Smooth muscle cell (in vitro differentiated cells): ENCODE measurements around the gene UBE2F. TPM values are rescaled to one million over a fixed set of nuclear protein-coding genes. Genes with fewer than 3 reads are reported as not detected.
A peak's percentile ranks its signal among the peaks of the same experiment; 100 is the strongest.

ENCODE experiments used
- DNase-seq: peaks from one replicate; lab custom pipeline; 2025; ENCODE audit not compliant: unreplicated experiment; lab: John Stamatoyannopoulos, UW
- H2AFZ ChIP-seq: fragments of 200-600 bp; sonication (generic); 2 replicates; pipeline ENCODE4 v1.6.0; 2016; ENCODE audit warnings: antibody characterized with exemption, low read depth, mild to moderate bottlenecking
- H3F3A ChIP-seq: fragments of 200-600 bp; sonication (generic); 2 replicates; pipeline ENCODE4 v1.6.0; 2017; ENCODE audit warnings: antibody characterized with exemption, low read depth
- H3K27ac ChIP-seq: fragments of 200-600 bp; sonication (generic); 2 replicates; pipeline ENCODE4 v1.5.1; 2016; ENCODE audit warnings: low read depth, mild to moderate bottlenecking
- H3K27me3 ChIP-seq: fragments of 200-600 bp; sonication (generic); 2 replicates; pipeline ENCODE4 v1.6.1; 2016; ENCODE audit warnings: low read depth, mild to moderate bottlenecking
- H3K36me3 ChIP-seq: fragments of 200-600 bp; sonication (generic); 2 replicates; pipeline ENCODE4 v1.5.1; 2016; ENCODE audit warnings: low read depth
- H3K4me1 ChIP-seq: fragments of 200-600 bp; sonication (generic); 2 replicates; pipeline ENCODE4 v1.5.1; 2016; ENCODE audit warnings: low read depth
- H3K4me2 ChIP-seq: fragments of 200-600 bp; sonication (generic); 2 replicates; pipeline ENCODE4 v1.6.0; 2016; ENCODE audit warnings: mild to moderate bottlenecking
- H3K4me3 ChIP-seq: fragments of 200-600 bp; sonication (generic); 2 replicates; pipeline ENCODE4 v1.5.1; 2016; ENCODE audit warnings: mild to moderate bottlenecking
- H3K79me2 ChIP-seq: fragments of 200-600 bp; sonication (generic); 2 replicates; pipeline ENCODE4 v1.6.0; 2016; ENCODE audit warnings: low read depth, mild to moderate bottlenecking
- H3K9ac ChIP-seq: fragments of 200-600 bp; sonication (generic); 2 replicates; pipeline ENCODE4 v1.6.0; 2016; ENCODE audit warnings: low read depth
- H3K9me3 ChIP-seq: fragments of 200-600 bp; sonication (generic); replicated peaks from 2 replicates; pipeline ENCODE4 v1.5.1; 2016; ENCODE audit warnings: low read depth
- H4K20me1 ChIP-seq: fragments of 200-600 bp; sonication (generic); 2 replicates; pipeline ENCODE4 v1.6.0; 2016; ENCODE audit warnings: low read depth
- WGBS: methylation state at CpG from one replicate; pipeline ENCODE4 v1.1.7; 2016; ENCODE audit warnings: low lambda C conversion rate; 5-methylcytosine and 5-hydroxymethylcytosine counted together
- polyA plus RNA-seq: library from polyadenylated mRNA; unstranded; fragments of >200 nt; fragmentation: Nextera tagmentation; extraction: Ambion mirVana; gene quantifications from 2 replicates; pipeline ENCODE4 v1.2.1, GENCODE V29; 2016
- total RNA-seq: library from RNA; depleted of rRNA; stranded (reverse); fragments of >200 nt; gene quantifications from 2 replicates; pipeline ENCODE4 v1.2.3, GENCODE V29; 2014
- TF ChIP-seq, protein P1 (sequence below): fragments of 200-600 bp; sonication (generic); IDR thresholded peaks from 2 replicates; pipeline ENCODE4 v1.5.1; 2017; ENCODE audit warnings: borderline replicate concordance, mild to moderate bottlenecking, antibody characterized with exemption; ENCODE audit not compliant: insufficient read depth, poor library complexity, severe bottlenecking

UBE2F gene
- total and polyA plus RNA-seq, 2 experiments from 2014 or later: 52.5 to 94.8 TPM

DNA sequence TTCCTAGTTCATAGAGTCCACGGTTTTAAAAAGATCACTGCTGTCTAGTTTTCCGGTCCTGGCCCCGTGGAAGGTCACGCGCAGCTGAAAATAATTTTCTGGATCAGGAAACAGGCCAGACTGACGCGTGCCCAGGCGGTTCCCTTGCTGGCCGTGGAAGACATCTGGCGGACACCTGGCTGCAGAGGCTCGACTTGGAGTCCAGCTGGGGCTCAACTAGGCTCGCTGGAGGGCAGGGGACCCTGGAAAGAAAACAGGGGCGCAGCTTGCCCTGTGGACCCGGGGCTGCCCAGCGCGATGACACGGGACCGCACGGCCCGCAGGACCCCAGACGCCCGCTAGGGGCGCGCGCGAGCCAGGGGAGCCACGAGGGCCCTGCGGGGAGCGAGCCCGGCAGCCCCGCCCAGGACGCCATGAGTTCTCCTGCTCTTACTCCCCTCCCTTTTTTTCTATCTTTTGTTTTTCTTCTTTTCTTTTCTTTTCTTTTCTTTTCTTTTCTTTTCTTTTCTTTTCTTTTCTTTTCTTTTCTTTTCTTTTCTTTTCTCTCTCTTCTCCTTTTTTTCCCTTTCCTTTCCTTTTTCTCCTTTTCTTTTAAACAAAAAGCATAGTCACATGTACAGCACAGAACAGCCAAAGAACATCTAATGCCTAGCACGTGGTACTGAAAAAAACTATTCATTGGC is 43.2 kb upstream of the UBE2F start:
- H3K9me3 ChIP-seq: no peaks in the 10 kb centered on the region
- H3K27me3 ChIP-seq: no peaks in the 10 kb centered on the region
- DNase-seq: peak; percentile 15
- no peaks in the 10 kb centered on the region for H3K79me2 ChIP-seq
- no peak overlapping the region for H2AFZ ChIP-seq
- H3F3A ChIP-seq: no peaks in the 10 kb centered on the region
- TF ChIP-seq, protein P1, sequence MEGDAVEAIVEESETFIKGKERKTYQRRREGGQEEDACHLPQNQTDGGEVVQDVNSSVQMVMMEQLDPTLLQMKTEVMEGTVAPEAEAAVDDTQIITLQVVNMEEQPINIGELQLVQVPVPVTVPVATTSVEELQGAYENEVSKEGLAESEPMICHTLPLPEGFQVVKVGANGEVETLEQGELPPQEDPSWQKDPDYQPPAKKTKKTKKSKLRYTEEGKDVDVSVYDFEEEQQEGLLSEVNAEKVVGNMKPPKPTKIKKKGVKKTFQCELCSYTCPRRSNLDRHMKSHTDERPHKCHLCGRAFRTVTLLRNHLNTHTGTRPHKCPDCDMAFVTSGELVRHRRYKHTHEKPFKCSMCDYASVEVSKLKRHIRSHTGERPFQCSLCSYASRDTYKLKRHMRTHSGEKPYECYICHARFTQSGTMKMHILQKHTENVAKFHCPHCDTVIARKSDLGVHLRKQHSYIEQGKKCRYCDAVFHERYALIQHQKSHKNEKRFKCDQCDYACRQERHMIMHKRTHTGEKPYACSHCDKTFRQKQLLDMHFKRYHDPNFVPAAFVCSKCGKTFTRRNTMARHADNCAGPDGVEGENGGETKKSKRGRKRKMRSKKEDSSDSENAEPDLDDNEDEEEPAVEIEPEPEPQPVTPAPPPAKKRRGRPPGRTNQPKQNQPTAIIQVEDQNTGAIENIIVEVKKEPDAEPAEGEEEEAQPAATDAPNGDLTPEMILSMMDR: peak; percentile 96
- no peak overlapping the region for H3K9ac ChIP-seq
- peak overlapping the region; percentile 32 for H3K4me3 ChIP-seq
- no peaks in the 10 kb centered on the region for H3K4me1 ChIP-seq
- no peaks in the 10 kb centered on the region for H4K20me1 ChIP-seq
- H3K4me2 ChIP-seq: peak overlapping the region; percentile 79
- no peaks in the 10 kb centered on the region for H3K36me3 ChIP-seq
- 21% methylated on average over 33 of the region's 33 CpGs for WGBS
- H3K27ac ChIP-seq: no peak overlapping the region

DNA sequence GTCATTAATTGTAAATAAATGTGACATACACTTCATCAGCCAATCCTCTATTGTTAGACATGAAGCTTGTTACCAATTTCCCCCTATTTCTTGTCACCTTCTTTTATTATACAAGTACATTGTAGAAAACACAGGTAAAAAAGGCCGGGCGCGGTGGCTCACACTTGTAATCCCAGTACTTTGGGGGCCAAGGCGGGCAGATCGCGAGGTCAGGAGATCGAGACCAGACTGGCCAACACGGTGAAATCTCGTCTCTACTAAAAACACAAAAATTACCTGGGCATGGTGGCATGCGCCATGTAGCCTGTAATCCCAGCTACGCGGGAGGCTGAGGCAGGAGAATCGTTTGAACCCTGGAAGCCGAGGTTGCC is 42.7 kb upstream of the UBE2F start:
- H3F3A ChIP-seq: no peaks in the 10 kb centered on the region
- DNase-seq: no peak
- no peaks in the 10 kb centered on the region for H3K79me2 ChIP-seq
- H2AFZ ChIP-seq: no peak overlapping the region
- TF ChIP-seq, protein P1: no peak
- no peaks in the 10 kb centered on the region for H4K20me1 ChIP-seq
- no peak overlapping the region for H3K27ac ChIP-seq
- H3K4me3 ChIP-seq: no peak overlapping the region
- H3K4me2 ChIP-seq: no peak overlapping the region
- H3K9ac ChIP-seq: no peak overlapping the region
- no peaks in the 10 kb centered on the region for H3K9me3 ChIP-seq
- WGBS: 95% methylated on average over 14 of the region's 14 CpGs
- no peaks in the 10 kb centered on the region for H3K27me3 ChIP-seq
- H3K36me3 ChIP-seq: no peaks in the 10 kb centered on the region
- H3K4me1 ChIP-seq: no peaks in the 10 kb centered on the region

DNA sequence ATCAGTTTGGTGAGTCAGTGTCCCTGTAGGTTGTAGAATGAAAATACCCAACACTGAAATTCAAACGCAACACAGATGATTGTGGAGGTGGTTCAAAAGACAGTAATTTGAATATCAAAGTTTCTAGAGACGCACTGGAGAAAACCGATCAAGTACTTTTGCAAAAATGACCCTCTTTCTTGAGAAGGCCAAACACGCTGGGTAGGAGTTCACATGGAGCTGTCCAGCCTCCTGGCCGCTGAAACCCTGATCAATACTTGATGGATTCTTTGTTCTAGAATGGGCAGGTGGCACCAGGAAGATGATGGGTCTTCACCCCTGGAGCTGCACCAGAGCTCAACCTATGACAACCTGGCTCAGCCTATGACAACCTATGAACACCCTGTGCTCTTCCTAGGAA is 39.7 kb upstream of the UBE2F start:
- Histone ChIP-seq H3K4me2 (no peak overlapping the region), H4K20me1 (no peaks in the 10 kb centered on the region), H3K4me1 (no peaks in the 10 kb centered on the region), H3F3A (no peaks in the 10 kb centered on the region), H3K9me3 (no peaks in the 10 kb centered on the region), H3K4me3 (no peak overlapping the region), H2AFZ (no peak overlapping the region), H3K27ac (no peak overlapping the region), H3K27me3 (no peaks in the 10 kb centered on the region), H3K36me3 (no peaks in the 10 kb centered on the region), H3K79me2 (no peaks in the 10 kb centered on the region), H3K9ac (no peak overlapping the region)
- 82% methylated on average over 5 of the region's 5 CpGs for WGBS
- TF ChIP-seq, protein P1: no peak
- no peak for DNase-seq

DNA sequence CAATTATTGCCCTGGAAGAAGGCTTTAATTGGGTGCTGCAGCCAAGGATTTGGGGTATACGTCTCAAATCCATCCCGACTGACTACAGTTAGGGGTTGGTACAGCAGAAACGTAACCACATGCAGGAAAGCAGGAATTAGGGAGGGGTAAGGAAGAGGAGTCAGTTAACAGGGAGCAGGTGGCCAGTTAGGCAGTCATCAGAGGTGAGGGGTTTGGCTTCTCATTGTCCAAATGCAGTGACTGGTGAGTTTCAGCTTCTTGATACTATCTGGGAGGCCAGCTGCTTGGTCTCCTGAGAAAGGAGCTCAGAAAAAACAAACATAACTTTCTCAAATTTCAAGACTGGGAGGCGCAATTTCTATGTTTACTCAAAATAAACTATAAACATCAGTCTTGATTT is 38.8 kb upstream of the UBE2F start:
- no peaks in the 10 kb centered on the region for H3K27me3 ChIP-seq
- H4K20me1 ChIP-seq: no peaks in the 10 kb centered on the region
- H3K4me2 ChIP-seq: no peak overlapping the region
- no peak overlapping the region for H3K9ac ChIP-seq
- H3K4me3 ChIP-seq: no peak overlapping the region
- TF ChIP-seq, protein P1: no peak
- H3K79me2 ChIP-seq: no peaks in the 10 kb centered on the region
- no peak overlapping the region for H3K27ac ChIP-seq
- H3K4me1 ChIP-seq: no peaks in the 10 kb centered on the region
- DNase-seq: no peak
- 85% methylated on average over 4 of the region's 4 CpGs for WGBS
- no peaks in the 10 kb centered on the region for H3F3A ChIP-seq
- no peaks in the 10 kb centered on the region for H3K36me3 ChIP-seq
- H3K9me3 ChIP-seq: no peaks in the 10 kb centered on the region
- H2AFZ ChIP-seq: no peak overlapping the region
